ENCODE data around the gene APBA1.

Gene APBA1

DNA sequence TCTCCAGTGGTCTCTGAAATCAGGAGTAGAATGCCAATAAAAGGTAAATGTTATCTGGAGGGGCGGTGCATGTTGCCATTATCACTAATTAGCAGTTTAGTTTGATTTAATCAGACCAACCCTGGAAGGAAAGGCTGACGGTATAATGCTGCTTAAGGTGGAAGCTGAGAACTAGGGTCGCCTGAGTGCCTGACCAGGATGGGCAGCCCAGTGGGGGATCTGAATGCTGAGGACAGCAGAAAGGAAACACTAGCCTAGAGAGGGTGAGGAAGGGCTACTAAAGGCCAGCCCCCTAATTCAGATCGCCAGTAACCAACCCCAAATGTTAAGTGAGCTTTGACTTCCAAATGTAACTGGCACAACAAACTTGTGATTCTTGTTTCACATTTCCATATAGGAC is 172.2 kb downstream of the APBA1 start:
- TF ChIP-seq CTCF (IDR thresholded peaks at IDR 0.05), result no peak
- H3K27me3 ChIP-seq, result no peaks in the 10 kb centered on the region
- no peaks in the 10 kb centered on the region for H3K4me1 ChIP-seq (ENCODE audit: control insufficient read depth in 1 of 2, insufficient read depth in 1 of 2, low read depth in 1 of 2, low read length in 1 of 2)
- no peak overlapping the region for H3K27ac ChIP-seq
- no peaks in the 10 kb centered on the region for H3K36me3 ChIP-seq
- H3K4me3 ChIP-seq (ENCODE audit: low read depth in 1 of 2, low read length in 1 of 2), result no peak overlapping the region
- no peaks in the 10 kb centered on the region for H3K9me3 ChIP-seq

DNA sequence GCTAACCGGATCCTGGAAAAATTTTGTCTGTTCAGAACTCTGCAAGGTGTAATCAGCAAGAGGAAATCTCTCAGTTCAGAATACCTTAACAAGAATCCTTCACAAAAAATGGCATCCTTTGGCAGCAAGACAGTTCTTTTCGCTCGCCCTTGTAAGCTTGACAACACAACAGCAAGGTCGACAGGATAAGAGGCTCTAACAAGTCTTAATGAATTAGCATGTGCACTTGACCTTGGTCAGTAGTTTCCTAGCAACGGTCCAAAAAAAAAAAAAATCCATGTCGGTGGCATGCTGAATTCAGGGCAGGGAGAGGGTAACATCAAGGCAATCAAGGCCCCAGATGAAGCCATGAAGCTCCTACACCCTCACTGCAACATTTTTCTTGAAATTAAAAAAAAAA is 172.8 kb downstream of the APBA1 start:
- no peak overlapping the region for H3K27ac ChIP-seq
- no peak for TF ChIP-seq CTCF (IDR thresholded peaks at IDR 0.05)
- no peaks in the 10 kb centered on the region for H3K4me1 ChIP-seq (ENCODE audit: control insufficient read depth in 1 of 2, insufficient read depth in 1 of 2, low read depth in 1 of 2, low read length in 1 of 2)

GRCh38 chr9:69498470-69498869 is 173.7 kb downstream of the APBA1 start:
- Histone ChIP-seq H3K9me3 (no peaks in the 10 kb centered on the region), H3K27ac (no peak overlapping the region), H3K4me3 (ENCODE audit: low read depth in 1 of 2, low read length in 1 of 2) (no peak overlapping the region), H3K27me3 (no peaks in the 10 kb centered on the region), H3K4me1 (ENCODE audit: control insufficient read depth in 1 of 2, insufficient read depth in 1 of 2, low read depth in 1 of 2, low read length in 1 of 2) (no peaks in the 10 kb centered on the region), H3K36me3 (no peaks in the 10 kb centered on the region)
- TF ChIP-seq CTCF (IDR thresholded peaks at IDR 0.05), result no peak

More for the DNA sequence above, 172.8 kb downstream of the APBA1 start:
- H3K36me3 ChIP-seq, result no peaks in the 10 kb centered on the region
- no peaks in the 10 kb centered on the region for H3K27me3 ChIP-seq
- no peak overlapping the region for H3K4me3 ChIP-seq (ENCODE audit: low read depth in 1 of 2, low read length in 1 of 2)
- no peaks in the 10 kb centered on the region for H3K9me3 ChIP-seq

DNA sequence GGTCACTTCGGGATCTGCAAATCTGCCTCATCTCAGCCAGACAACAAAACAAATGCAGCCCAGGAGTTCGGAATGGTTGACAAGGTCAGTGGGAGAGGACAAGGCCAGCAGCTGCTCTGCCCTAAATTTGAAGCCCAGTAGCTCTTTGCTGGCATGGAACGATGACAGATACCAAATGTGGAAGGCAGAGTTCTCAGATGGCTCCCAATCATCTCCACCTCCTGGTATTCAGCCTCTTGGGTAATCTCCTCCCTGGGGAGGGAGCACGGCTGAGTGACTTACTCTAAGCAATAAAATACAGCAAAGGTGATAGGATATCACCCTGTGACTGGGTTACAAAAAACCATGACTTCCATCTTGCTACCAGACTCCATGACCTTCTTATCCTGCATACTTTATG is 174.4 kb downstream of the APBA1 start:
- no peaks in the 10 kb centered on the region for H3K36me3 ChIP-seq
- H3K4me1 ChIP-seq (ENCODE audit: control insufficient read depth in 1 of 2, insufficient read depth in 1 of 2, low read depth in 1 of 2, low read length in 1 of 2), result no peaks in the 10 kb centered on the region
- H3K4me3 ChIP-seq (ENCODE audit: low read depth in 1 of 2, low read length in 1 of 2), result no peak overlapping the region
- no peak overlapping the region for H3K27ac ChIP-seq
- TF ChIP-seq CTCF (IDR thresholded peaks at IDR 0.05), result no peak
- no peaks in the 10 kb centered on the region for H3K27me3 ChIP-seq
- no peaks in the 10 kb centered on the region for H3K9me3 ChIP-seq

DNA sequence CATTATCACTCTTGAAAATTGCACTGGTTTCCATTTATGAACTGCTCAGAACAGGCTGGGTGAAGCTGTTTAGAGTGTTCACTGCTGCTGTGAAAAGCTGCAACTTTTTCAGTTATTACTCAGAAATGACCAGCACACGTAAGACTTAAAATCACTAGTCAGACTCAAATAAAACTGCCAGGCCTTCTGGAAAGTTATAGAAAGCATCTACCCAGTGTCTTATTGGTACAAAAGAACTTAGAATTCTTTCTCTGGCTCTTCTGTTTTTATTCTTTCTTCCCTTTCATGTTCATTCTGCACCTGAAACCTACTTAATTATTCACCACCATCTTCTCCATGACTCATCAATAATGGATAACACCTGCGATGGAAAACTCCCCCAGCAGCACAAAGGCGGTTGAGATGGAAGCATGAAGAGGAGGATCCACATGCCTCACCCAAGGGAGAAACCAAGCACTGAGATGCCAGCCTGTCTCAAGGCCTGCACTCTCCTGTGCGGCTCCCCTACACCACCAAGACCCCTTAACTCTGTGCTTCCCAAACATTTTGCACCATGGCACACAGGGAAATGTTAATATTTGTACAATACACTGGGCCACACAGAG is 175.2 kb downstream of the APBA1 start:
- TF ChIP-seq CTCF (IDR thresholded peaks at IDR 0.05), result no peak
- H3K4me1 ChIP-seq (ENCODE audit: control insufficient read depth in 1 of 2, insufficient read depth in 1 of 2, low read depth in 1 of 2, low read length in 1 of 2), result no peaks in the 10 kb centered on the region
- H3K36me3 ChIP-seq, result no peaks in the 10 kb centered on the region
- H3K4me3 ChIP-seq (ENCODE audit: low read depth in 1 of 2, low read length in 1 of 2), result no peak overlapping the region
- H3K27ac ChIP-seq, result no peak overlapping the region
- H3K27me3 ChIP-seq, result no peaks in the 10 kb centered on the region
- H3K9me3 ChIP-seq, result no peaks in the 10 kb centered on the region

GRCh38 chr9:69495296-69495695 is 176.9 kb downstream of the APBA1 start:
- H3K4me3 ChIP-seq (ENCODE audit: low read depth in 1 of 2, low read length in 1 of 2), result no peak overlapping the region

More at GRCh38 chr9:69495296-69495695, 176.9 kb downstream of the APBA1 start:
- Histone ChIP-seq H3K4me1 (ENCODE audit: control insufficient read depth in 1 of 2, insufficient read depth in 1 of 2, low read depth in 1 of 2, low read length in 1 of 2) (no peaks in the 10 kb centered on the region), H3K36me3 (no peaks in the 10 kb centered on the region), H3K9me3 (no peaks in the 10 kb centered on the region), H3K27me3 (no peaks in the 10 kb centered on the region), H3K27ac (no peak overlapping the region)
- TF ChIP-seq CTCF (IDR thresholded peaks at IDR 0.05), result no peak
